Panc1 (cell line): ENCODE measurements around the gene RER1. TPM values are rescaled to one million over a fixed set of nuclear protein-coding genes. Genes with fewer than 3 reads are reported as not detected.

Experiments
- ATAC-seq: fragments of 200-7000 bp; cut with Tn5 transposase; 2 replicates; pipeline ENCODE4 v1.9.1; 2020; ENCODE audit warnings: mild to moderate bottlenecking, moderate library complexity
- BruUV-seq: library from RNA; stranded (reverse); fragments of 400-500 nt; replicated peaks from 2 replicates; lab custom pipeline; 2021; lab: Mats Ljungman, UMichigan
- CTCF ChIA-PET: fragments of 300-600 bp; sonication (Branson Sonifier 250); formaldehyde crosslinking; loops from one replicate; lab custom pipeline; 2022; ENCODE audit warnings: antibody characterized with exemption; lab: Charles Lee
- POLR2A ChIA-PET: fragments of 300-600 bp; sonication (Branson Sonifier 250); formaldehyde crosslinking; loops from one replicate; lab custom pipeline; 2022; ENCODE audit warnings: antibody characterized with exemption; lab: Charles Lee
- DNase-seq: peaks from one replicate; pipeline ENCODE4 v3.0.0-alpha.2; 2010; ENCODE audit warnings: low read depth, low spot score
- H3K27ac ChIP-seq: 2 replicates; pipeline ENCODE4 v1.5.1; 2011; ENCODE audit warnings: mild to moderate bottlenecking, low read length, inconsistent platforms
- H3K27me3 ChIP-seq: fragments of 200-500 bp; sonication (Bioruptor generic); 2 replicates; pipeline ENCODE4 v1.6.0; 2014; ENCODE audit warnings: low read length, inconsistent platforms; ENCODE audit not compliant: control insufficient read depth, insufficient read depth
- H3K36me3 ChIP-seq: fragments of 200-500 bp; sonication (Bioruptor generic); 2 replicates; pipeline ENCODE4 v1.5.1; 2014; ENCODE audit warnings: inconsistent platforms, mild to moderate bottlenecking, low read length, moderate library complexity; ENCODE audit not compliant: control insufficient read depth, insufficient read depth
- H3K4me1 ChIP-seq: 2 replicates; pipeline ENCODE4 v1.5.1; 2011; ENCODE audit warnings: inconsistent platforms, mild to moderate bottlenecking, low read length, moderate library complexity; ENCODE audit not compliant: control insufficient read depth, insufficient read depth
- H3K4me3 ChIP-seq, 2 experiments: 2 replicates each; pipeline ENCODE4 v1.5.1; 2011 to 2012; ENCODE audit warnings: low read depth in 2 of 2, low read length in 2 of 2, mild to moderate bottlenecking in 2 of 2, inconsistent platforms in 1 of 2, moderate library complexity in 1 of 2
- H3K9me3 ChIP-seq: fragments of 200-500 bp; sonication (Bioruptor generic); 2 replicates; pipeline ENCODE4 v1.5.1; 2014; ENCODE audit warnings: low read depth, mild to moderate bottlenecking, inconsistent platforms, low read length, moderate library complexity; ENCODE audit not compliant: control insufficient read depth, insufficient read depth
- POLR2AphosphoS5 ChIP-seq: IDR thresholded peaks from 2 replicates; pipeline ENCODE4 v1.6.1; 2012; ENCODE audit warnings: mild to moderate bottlenecking, low read depth, low read length, moderate library complexity
- SIN3A ChIP-seq: IDR thresholded peaks from 2 replicates; pipeline ENCODE4 v1.6.1; 2012; ENCODE audit warnings: low read depth, mild to moderate bottlenecking, low read length, moderate library complexity, borderline replicate concordance; ENCODE audit not compliant: insufficient read depth
- TCF7L2 ChIP-seq: IDR thresholded peaks from 2 replicates; pipeline ENCODE4 v1.6.1; 2011; ENCODE audit warnings: mild to moderate bottlenecking, low read depth, low read length, inconsistent platforms
- in situ Hi-C: cut with HindIII; loops from 2 replicates; pipeline ENCODE4 v1.10.0; 2016; ENCODE audit warnings: low sequenced_read_pairs, low pct_unique_long_range_greater_than_20kb
- intact Hi-C: fragments of 100-400 bp; cut with micrococcal nuclease; formaldehyde crosslinking; loops from one replicate; pipeline ENCODE4 v1.10.0; 2022; ENCODE audit not compliant: unreplicated experiment
- total RNA-seq: library from RNA; stranded (reverse); gene quantifications from one replicate; pipeline ENCODE4 v1.2.1, GENCODE V29; 2021; ENCODE audit not compliant: unreplicated experiment
- TF ChIP-seq, protein P1 (sequence below), 2 experiments: IDR thresholded peaks; 2 replicates each; pipeline ENCODE4 v1.6.1; 2011 to 2012; ENCODE audit warnings: low read depth in 2 of 2, control low read depth in 1 of 2, low read length in 1 of 2, mild to moderate bottlenecking in 1 of 2, moderate library complexity in 1 of 2; ENCODE audit not compliant: insufficient read depth in 1 of 2
- TF ChIP-seq, protein P2 (sequence below): fragments of 450-650 bp; IDR thresholded peaks from 2 replicates; pipeline ENCODE4 v1.5.1; 2017; ENCODE audit warnings: mild to moderate bottlenecking

RER1 gene
- total RNA-seq, 1 experiment from 2014 or later: 235 TPM

DNA sequence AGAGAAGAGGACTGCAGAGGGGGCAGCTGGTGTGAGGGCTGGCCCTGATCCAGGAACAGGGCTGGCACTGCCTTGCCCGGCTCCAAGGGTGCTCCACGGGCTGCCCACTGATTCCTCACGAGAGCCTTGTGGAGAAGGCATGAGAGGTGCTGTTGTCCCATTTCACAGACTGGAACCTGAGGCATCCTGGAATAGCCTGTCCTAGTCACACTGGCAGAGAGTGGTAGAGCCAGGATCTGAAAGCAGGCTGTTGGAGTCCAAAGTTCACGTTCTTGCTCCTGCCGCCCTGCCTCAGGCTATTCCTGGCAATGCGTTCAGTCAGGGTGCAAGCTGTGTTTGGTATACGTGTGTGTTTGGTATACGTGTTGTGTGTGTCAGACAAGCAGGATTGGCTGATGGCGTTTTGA, 1.8 kb downstream of the RER1 start:
- intact Hi-C loops: no loop called here
- no peaks in the 10 kb centered on the region for H3K27me3 ChIP-seq
- H3K4me1 ChIP-seq: peaks cover 26% of the 10 kb centered on the region
- H3K36me3 ChIP-seq: peaks cover 12% of the 10 kb centered on the region; the same call in 1 of the 2 replicates
- H3K27ac ChIP-seq: peak overlapping the region; percentile 94
- TF ChIP-seq, protein P1, sequence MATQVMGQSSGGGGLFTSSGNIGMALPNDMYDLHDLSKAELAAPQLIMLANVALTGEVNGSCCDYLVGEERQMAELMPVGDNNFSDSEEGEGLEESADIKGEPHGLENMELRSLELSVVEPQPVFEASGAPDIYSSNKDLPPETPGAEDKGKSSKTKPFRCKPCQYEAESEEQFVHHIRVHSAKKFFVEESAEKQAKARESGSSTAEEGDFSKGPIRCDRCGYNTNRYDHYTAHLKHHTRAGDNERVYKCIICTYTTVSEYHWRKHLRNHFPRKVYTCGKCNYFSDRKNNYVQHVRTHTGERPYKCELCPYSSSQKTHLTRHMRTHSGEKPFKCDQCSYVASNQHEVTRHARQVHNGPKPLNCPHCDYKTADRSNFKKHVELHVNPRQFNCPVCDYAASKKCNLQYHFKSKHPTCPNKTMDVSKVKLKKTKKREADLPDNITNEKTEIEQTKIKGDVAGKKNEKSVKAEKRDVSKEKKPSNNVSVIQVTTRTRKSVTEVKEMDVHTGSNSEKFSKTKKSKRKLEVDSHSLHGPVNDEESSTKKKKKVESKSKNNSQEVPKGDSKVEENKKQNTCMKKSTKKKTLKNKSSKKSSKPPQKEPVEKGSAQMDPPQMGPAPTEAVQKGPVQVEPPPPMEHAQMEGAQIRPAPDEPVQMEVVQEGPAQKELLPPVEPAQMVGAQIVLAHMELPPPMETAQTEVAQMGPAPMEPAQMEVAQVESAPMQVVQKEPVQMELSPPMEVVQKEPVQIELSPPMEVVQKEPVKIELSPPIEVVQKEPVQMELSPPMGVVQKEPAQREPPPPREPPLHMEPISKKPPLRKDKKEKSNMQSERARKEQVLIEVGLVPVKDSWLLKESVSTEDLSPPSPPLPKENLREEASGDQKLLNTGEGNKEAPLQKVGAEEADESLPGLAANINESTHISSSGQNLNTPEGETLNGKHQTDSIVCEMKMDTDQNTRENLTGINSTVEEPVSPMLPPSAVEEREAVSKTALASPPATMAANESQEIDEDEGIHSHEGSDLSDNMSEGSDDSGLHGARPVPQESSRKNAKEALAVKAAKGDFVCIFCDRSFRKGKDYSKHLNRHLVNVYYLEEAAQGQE (IDR thresholded peaks at IDR 0.05; ENCODE audit: insufficient read depth in 1 of 2, low read depth in 2 of 2, low read length in 1 of 2): no peak
- TF ChIP-seq, protein P2, sequence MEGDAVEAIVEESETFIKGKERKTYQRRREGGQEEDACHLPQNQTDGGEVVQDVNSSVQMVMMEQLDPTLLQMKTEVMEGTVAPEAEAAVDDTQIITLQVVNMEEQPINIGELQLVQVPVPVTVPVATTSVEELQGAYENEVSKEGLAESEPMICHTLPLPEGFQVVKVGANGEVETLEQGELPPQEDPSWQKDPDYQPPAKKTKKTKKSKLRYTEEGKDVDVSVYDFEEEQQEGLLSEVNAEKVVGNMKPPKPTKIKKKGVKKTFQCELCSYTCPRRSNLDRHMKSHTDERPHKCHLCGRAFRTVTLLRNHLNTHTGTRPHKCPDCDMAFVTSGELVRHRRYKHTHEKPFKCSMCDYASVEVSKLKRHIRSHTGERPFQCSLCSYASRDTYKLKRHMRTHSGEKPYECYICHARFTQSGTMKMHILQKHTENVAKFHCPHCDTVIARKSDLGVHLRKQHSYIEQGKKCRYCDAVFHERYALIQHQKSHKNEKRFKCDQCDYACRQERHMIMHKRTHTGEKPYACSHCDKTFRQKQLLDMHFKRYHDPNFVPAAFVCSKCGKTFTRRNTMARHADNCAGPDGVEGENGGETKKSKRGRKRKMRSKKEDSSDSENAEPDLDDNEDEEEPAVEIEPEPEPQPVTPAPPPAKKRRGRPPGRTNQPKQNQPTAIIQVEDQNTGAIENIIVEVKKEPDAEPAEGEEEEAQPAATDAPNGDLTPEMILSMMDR: no peak
- TF ChIP-seq TCF7L2 (no peak), POLR2AphosphoS5 (no peak), SIN3A (no peak)
- POLR2A ChIA-PET: no interaction called here
- in situ Hi-C loops: loop anchor here (10.0 kb wide), 1 partner anchor 199 kb away; the partner anchor contains the start of gene FAAP20
- H3K9me3 ChIP-seq: no peaks in the 10 kb centered on the region
- peak overlapping the region; percentile 69 to 99; a peak in 3 of 4 replicates for H3K4me3 ChIP-seq
- CTCF ChIA-PET: interaction anchor here (0.7 kb wide), 1 partner anchor 42 kb away, joined by 3 read pairs; no protein-coding TSS in a partner anchor
- DNase-seq (no peak), ATAC-seq (no peak)
- no TSS peak for BruUV-seq

DNA sequence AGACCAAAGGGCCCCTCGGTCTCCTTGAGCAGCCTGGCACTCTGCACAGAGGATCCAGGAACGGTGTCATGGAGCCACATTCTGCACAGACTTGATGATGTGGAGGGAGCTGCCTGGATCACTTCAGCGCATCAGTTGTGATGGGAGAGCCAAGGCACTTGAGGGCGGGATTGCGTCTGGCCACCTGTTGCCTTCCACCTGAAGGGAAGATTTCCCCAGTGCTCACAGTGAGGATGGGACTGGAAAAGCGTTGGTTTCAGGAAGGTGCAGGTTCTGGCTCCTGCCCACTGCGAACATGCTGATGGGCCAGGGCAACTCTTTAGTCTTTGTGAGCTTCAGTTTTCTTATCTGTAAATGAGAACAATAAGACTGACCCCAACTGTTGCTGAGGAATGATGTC, 2.6 kb downstream of the RER1 start:
- Histone ChIP-seq H3K27ac (peak overlapping the region; percentile 32; the same call in 1 of the 2 replicates), H3K4me3 (no peak overlapping the region), H3K27me3 (no peaks in the 10 kb centered on the region), H3K36me3 (peaks cover 14% of the 10 kb centered on the region; the same call in 1 of the 2 replicates), H3K9me3 (no peaks in the 10 kb centered on the region), H3K4me1 (peaks cover 26% of the 10 kb centered on the region)
- TF ChIP-seq POLR2AphosphoS5 (no peak), SIN3A (no peak), TCF7L2 (no peak)
- TF ChIP-seq, protein P1 (IDR thresholded peaks at IDR 0.05; ENCODE audit: insufficient read depth in 1 of 2, low read depth in 2 of 2, low read length in 1 of 2): no peak
- TF ChIP-seq, protein P2: no peak
- ATAC-seq (no peak), DNase-seq (no peak)
- no TSS peak for BruUV-seq
- ChIA-PET CTCF (no interaction called here), POLR2A (no interaction called here)
- intact Hi-C loops (no loop called here), in situ Hi-C loops (loop anchor here (10.0 kb wide), 1 partner anchor 199 kb away; the partner anchor contains the start of gene FAAP20)
